Neural progenitor cell (in vitro differentiated cells): ENCODE measurements around the gene PXDN. TPM values are rescaled to one million over a fixed set of nuclear protein-coding genes. Genes with fewer than 3 reads are reported as not detected.

ENCODE experiments used
- DNase-seq: peaks from one replicate; pipeline ENCODE4 v3.0.0-alpha.2; 2016; ENCODE audit warnings: low spot score
- H2AFZ ChIP-seq: fragments of 200-600 bp; sonication (generic); replicated peaks from 2 replicates; pipeline ENCODE4 v1.6.1; 2016; ENCODE audit warnings: antibody characterized with exemption
- H3F3A ChIP-seq: fragments of 200-600 bp; sonication (generic); 2 replicates; pipeline ENCODE4 v1.6.1; 2016; ENCODE audit warnings: antibody characterized with exemption, low read depth
- H3K27ac ChIP-seq: fragments of 200-600 bp; sonication (generic); 2 replicates; pipeline ENCODE4 v1.5.1; 2016; ENCODE audit warnings: mild to moderate bottlenecking
- H3K27me3 ChIP-seq: fragments of 200-600 bp; sonication (generic); 2 replicates; pipeline ENCODE4 v1.6.1; 2016; ENCODE audit warnings: mild to moderate bottlenecking, moderate library complexity
- H3K36me3 ChIP-seq: fragments of 200-600 bp; sonication (generic); 2 replicates; pipeline ENCODE4 v1.5.1; 2016
- H3K4me1 ChIP-seq: fragments of 200-600 bp; sonication (generic); 2 replicates; pipeline ENCODE4 v1.6.1; 2016; ENCODE audit warnings: mixed run types
- H3K4me2 ChIP-seq: fragments of 200-600 bp; sonication (generic); 2 replicates; pipeline ENCODE4 v1.6.1; 2016
- H3K4me3 ChIP-seq: fragments of 200-600 bp; sonication (generic); 2 replicates; pipeline ENCODE4 v1.5.1; 2016
- H3K79me2 ChIP-seq: fragments of 200-600 bp; sonication (generic); 2 replicates; pipeline ENCODE4 v1.6.1; 2016; ENCODE audit warnings: low read depth
- H3K9ac ChIP-seq: fragments of 200-600 bp; sonication (generic); 2 replicates; pipeline ENCODE4 v1.6.1; 2016
- H3K9me3 ChIP-seq: fragments of 200-600 bp; sonication (generic); 2 replicates; pipeline ENCODE4 v1.5.1; 2016; ENCODE audit warnings: low read depth
- H4K20me1 ChIP-seq: fragments of 200-600 bp; sonication (generic); 2 replicates; pipeline ENCODE4 v1.6.1; 2016; ENCODE audit warnings: low read depth
- H3K27ac Mint-ChIP-seq: 3 replicates; pipeline ENCODE4 v1.8.0; 2021; ENCODE audit warnings: mixed read lengths
- H3K27me3 Mint-ChIP-seq: 2 replicates; pipeline ENCODE4 v1.8.0; 2022; ENCODE audit warnings: low read depth, mild to moderate bottlenecking, inconsistent platforms, moderate library complexity, mixed read lengths; ENCODE audit not compliant: insufficient read depth
- H3K36me3 Mint-ChIP-seq: 3 replicates; pipeline ENCODE4 v1.8.0; 2021; ENCODE audit warnings: mixed read lengths
- H3K4me1 Mint-ChIP-seq: 3 replicates; pipeline ENCODE4 v1.8.0; 2021; ENCODE audit warnings: mixed read lengths
- H3K4me3 Mint-ChIP-seq: 3 replicates; pipeline ENCODE4 v1.8.0; 2021; ENCODE audit warnings: mild to moderate bottlenecking, moderate library complexity, mixed read lengths
- H3K9me3 Mint-ChIP-seq: 3 replicates; pipeline ENCODE4 v1.8.0; 2020; ENCODE audit warnings: mixed read lengths
- CTCF ChIP-seq: fragments of 200-600 bp; sonication (generic); IDR thresholded peaks from 2 replicates; pipeline ENCODE4 v1.5.1; 2017; ENCODE audit warnings: antibody characterized with exemption, mild to moderate bottlenecking
- EZH2 ChIP-seq: fragments of 200-600 bp; sonication (generic); IDR thresholded peaks from 2 replicates; pipeline ENCODE4 v1.6.1; 2017; ENCODE audit warnings: antibody characterized with exemption, mild to moderate bottlenecking, moderate library complexity
- EZH2phosphoT487 ChIP-seq: fragments of 200-600 bp; sonication (generic); IDR thresholded peaks from 2 replicates; pipeline ENCODE4 v1.6.1; 2017; ENCODE audit warnings: antibody characterized with exemption
- total RNA-seq: library from RNA; depleted of rRNA; stranded (reverse); fragments of >200 nt; gene quantifications from 2 replicates; pipeline ENCODE4 v1.2.3, GENCODE V29; 2015; ENCODE audit warnings: low replicate concordance

The PXDN gene
- total RNA-seq, 1 donor from 2014 or later, result 118 TPM

GRCh38 chr2:1688859-1689258 lies 55.5 kb downstream of the PXDN start:
- Histone ChIP-seq H3K9ac (no peak overlapping the region), H2AFZ (no peak overlapping the region), H4K20me1 (peaks cover 60% of the 10 kb centered on the region), H3K27me3 (no peaks in the 10 kb centered on the region), H3K4me2 (no peak overlapping the region), H3K4me1 (no peaks in the 10 kb centered on the region), H3K4me3 (no peak overlapping the region), H3K9me3 (no peaks in the 10 kb centered on the region), H3K79me2 (no peaks in the 10 kb centered on the region), H3F3A (no peaks in the 10 kb centered on the region), H3K36me3 (no peaks in the 10 kb centered on the region), H3K27ac (no peak overlapping the region)
- Mint-ChIP-seq H3K4me1 (peaks cover 44% of the 10 kb centered on the region), H3K9me3 (no peaks in the 10 kb centered on the region), H3K27ac (no peak overlapping the region), H3K4me3 (no peak overlapping the region), H3K36me3 (peaks cover 22% of the 10 kb centered on the region), H3K27me3 (no peaks in the 10 kb centered on the region)
- no peak for DNase-seq
- no peak for TF ChIP-seq EZH2phosphoT487
- no peak for TF ChIP-seq EZH2
- no peak for TF ChIP-seq CTCF

- H4K20me1 ChIP-seq, result peaks cover 53% of the 10 kb centered on the region
Measured at GRCh38 chr2:1688161-1688560, 56.2 kb downstream of the PXDN start.

GRCh38 chr2:1687254-1687653 lies 57.1 kb downstream of the PXDN start:
- Mint-ChIP-seq H3K9me3 (no peaks in the 10 kb centered on the region), H3K4me3 (no peak overlapping the region), H3K27ac (peak overlapping the region; percentile 36), H3K4me1 (peaks cover 38% of the 10 kb centered on the region), H3K27me3 (no peaks in the 10 kb centered on the region), H3K36me3 (peaks cover 19% of the 10 kb centered on the region)
- TF ChIP-seq EZH2phosphoT487 (no peak), CTCF (no peak), EZH2 (no peak)
- Histone ChIP-seq H4K20me1 (peaks cover 48% of the 10 kb centered on the region), H3K79me2 (no peaks in the 10 kb centered on the region), H3K4me3 (no peak overlapping the region), H3K9ac (no peak overlapping the region), H3F3A (no peaks in the 10 kb centered on the region), H3K4me1 (no peaks in the 10 kb centered on the region), H2AFZ (no peak overlapping the region), H3K27me3 (no peaks in the 10 kb centered on the region), H3K4me2 (no peak overlapping the region), H3K36me3 (no peaks in the 10 kb centered on the region), H3K9me3 (no peaks in the 10 kb centered on the region), H3K27ac (no peak overlapping the region)
- no peak for DNase-seq

More at GRCh38 chr2:1688161-1688560, 56.2 kb downstream of the PXDN start:
- no peaks in the 10 kb centered on the region for H3K9me3 Mint-ChIP-seq
- peaks cover 22% of the 10 kb centered on the region for H3K36me3 Mint-ChIP-seq
- DNase-seq, result no peak
- no peaks in the 10 kb centered on the region for H3K4me1 ChIP-seq
- H3K4me2 ChIP-seq, result no peak overlapping the region
- H3K9ac ChIP-seq, result no peak overlapping the region
- TF ChIP-seq CTCF (no peak), EZH2 (no peak), EZH2phosphoT487 (no peak)
- H3K27me3 ChIP-seq, result no peaks in the 10 kb centered on the region
- no peak overlapping the region for H3K27ac ChIP-seq
- no peak overlapping the region for H2AFZ ChIP-seq
- no peaks in the 10 kb centered on the region for H3K36me3 ChIP-seq
- peaks cover 41% of the 10 kb centered on the region for H3K4me1 Mint-ChIP-seq
- no peak overlapping the region for H3K4me3 ChIP-seq
- H3K4me3 Mint-ChIP-seq, result no peak overlapping the region
- no peaks in the 10 kb centered on the region for H3F3A ChIP-seq
- H3K27ac Mint-ChIP-seq, result peak overlapping the region; percentile 57
- H3K27me3 Mint-ChIP-seq, result no peaks in the 10 kb centered on the region
- H3K79me2 ChIP-seq, result no peaks in the 10 kb centered on the region
- no peaks in the 10 kb centered on the region for H3K9me3 ChIP-seq

- Histone ChIP-seq H3K4me2 (no peak overlapping the region), H3F3A (no peaks in the 10 kb centered on the region)
- H3K27ac Mint-ChIP-seq, result peak overlapping the region; percentile 81
Measured at GRCh38 chr2:1686784-1687105, 57.6 kb downstream of the PXDN start.

More at GRCh38 chr2:1686784-1687105, 57.6 kb downstream of the PXDN start:
- Histone ChIP-seq H2AFZ (no peak overlapping the region), H3K9me3 (no peaks in the 10 kb centered on the region), H3K4me1 (no peaks in the 10 kb centered on the region), H3K27ac (no peak overlapping the region), H3K79me2 (no peaks in the 10 kb centered on the region), H4K20me1 (peaks cover 43% of the 10 kb centered on the region), H3K36me3 (no peaks in the 10 kb centered on the region), H3K27me3 (no peaks in the 10 kb centered on the region), H3K9ac (no peak overlapping the region), H3K4me3 (no peak overlapping the region)
- TF ChIP-seq CTCF (no peak), EZH2 (no peak), EZH2phosphoT487 (no peak)
- Mint-ChIP-seq H3K27me3 (no peaks in the 10 kb centered on the region), H3K4me3 (peak overlapping the region; percentile 36), H3K4me1 (peaks cover 38% of the 10 kb centered on the region), H3K36me3 (peaks cover 15% of the 10 kb centered on the region), H3K9me3 (no peaks in the 10 kb centered on the region)
- DNase-seq, result no peak
